ENCODE measurements around the gene DMRTB1. TPM values are rescaled to one million over a fixed set of nuclear protein-coding genes. Genes with fewer than 3 reads are reported as not detected.

Gene DMRTB1
- total RNA-seq, 2 donors from 2014 or later, result not detected

GRCh38 chr1:53499257-53500203 lies 40.3 kb downstream of the DMRTB1 start:
- Histone ChIP-seq H3K4me3 (ENCODE audit: low read length) (no peak overlapping the region), H3K27ac (ENCODE audit: low read depth, low read length) (no peak overlapping the region), H3K9ac (ENCODE audit: extremely low read depth, low read length, poor library complexity, severe bottlenecking) (no peak overlapping the region), H3K4me1 (ENCODE audit: control insufficient read depth, insufficient read depth, low read length) (no peaks in the 10 kb centered on the region), H3K36me3 (ENCODE audit: control insufficient read depth, insufficient read depth, low read length) (no peaks in the 10 kb centered on the region), H3K27me3 (ENCODE audit: control insufficient read depth, insufficient read depth, low read length, poor library complexity, severe bottlenecking) (no peaks in the 10 kb centered on the region), H3K9me3 (ENCODE audit: control insufficient read depth, low read length) (no peaks in the 10 kb centered on the region)
- no peaks in the 10 kb centered on the region for H3K36me3 Mint-ChIP-seq (ENCODE audit: low read depth)
- TF ChIP-seq CTCF (conservative IDR thresholded peaks at IDR 0.05), result no peak
- no peak overlapping the region for H3K27ac Mint-ChIP-seq
- peaks cover 6% of the 10 kb centered on the region for H3K27me3 Mint-ChIP-seq (ENCODE audit: insufficient read depth)
- H3K4me1 Mint-ChIP-seq, result peaks cover 8% of the 10 kb centered on the region
- no peaks in the 10 kb centered on the region for H3K9me3 Mint-ChIP-seq
- DNase-seq, result no peak
- H3K4me3 Mint-ChIP-seq, result no peak overlapping the region
- WGBS, 2 experiments (ENCODE audit: insufficient coverage in 1 of 2, insufficient read length in 1 of 2), result 91 to 92% methylated on average over 17 to 20 of the region's 20 CpGs

GRCh38 chr1:53500204-53501064 lies 41.2 kb downstream of the DMRTB1 start:
- H3K9me3 Mint-ChIP-seq, result no peaks in the 10 kb centered on the region
- peaks cover 8% of the 10 kb centered on the region for H3K4me1 Mint-ChIP-seq
- no peaks in the 10 kb centered on the region for H3K9me3 ChIP-seq (ENCODE audit: control insufficient read depth, low read length)
- no peaks in the 10 kb centered on the region for H3K4me1 ChIP-seq (ENCODE audit: control insufficient read depth, insufficient read depth, low read length)
- no peaks in the 10 kb centered on the region for H3K36me3 ChIP-seq (ENCODE audit: control insufficient read depth, insufficient read depth, low read length)
- no peak overlapping the region for H3K4me3 ChIP-seq (ENCODE audit: low read length)
- no peaks in the 10 kb centered on the region for H3K27me3 ChIP-seq (ENCODE audit: control insufficient read depth, insufficient read depth, low read length, poor library complexity, severe bottlenecking)
- 88 to 90% methylated on average over 28 to 34 of the region's 34 CpGs for WGBS, 2 experiments (ENCODE audit: insufficient coverage in 1 of 2, insufficient read length in 1 of 2)
- H3K27me3 Mint-ChIP-seq (ENCODE audit: insufficient read depth), result peaks cover 5% of the 10 kb centered on the region
- H3K9ac ChIP-seq (ENCODE audit: extremely low read depth, low read length, poor library complexity, severe bottlenecking), result no peak overlapping the region
- peak overlapping the region; percentile 17 for H3K27ac ChIP-seq (ENCODE audit: low read depth, low read length)
- DNase-seq, result no peak
- H3K4me3 Mint-ChIP-seq, result no peak overlapping the region
- H3K36me3 Mint-ChIP-seq (ENCODE audit: low read depth), result no peaks in the 10 kb centered on the region
- no peak overlapping the region for H3K27ac Mint-ChIP-seq
- no peak for TF ChIP-seq CTCF (conservative IDR thresholded peaks at IDR 0.05)

- no peak overlapping the region for H3K9ac ChIP-seq (ENCODE audit: extremely low read depth, low read length, poor library complexity, severe bottlenecking)
- Mint-ChIP-seq H3K9me3 (no peaks in the 10 kb centered on the region), H3K4me1 (peaks cover 8% of the 10 kb centered on the region), H3K27me3 (ENCODE audit: insufficient read depth) (peaks cover 3% of the 10 kb centered on the region), H3K36me3 (ENCODE audit: low read depth) (no peaks in the 10 kb centered on the region), H3K27ac (no peak overlapping the region), H3K4me3 (no peak overlapping the region)
- DNase-seq, result no peak
- TF ChIP-seq CTCF (conservative IDR thresholded peaks at IDR 0.05), result peak; percentile 42
- H3K4me3 ChIP-seq (ENCODE audit: low read length), result no peak overlapping the region
- H3K36me3 ChIP-seq (ENCODE audit: control insufficient read depth, insufficient read depth, low read length), result no peaks in the 10 kb centered on the region
- peak overlapping the region; percentile 17 for H3K27ac ChIP-seq (ENCODE audit: low read depth, low read length)
- 82 to 83% methylated on average over 9 to 21 of the region's 21 CpGs for WGBS, 2 experiments (ENCODE audit: insufficient coverage in 1 of 2, insufficient read length in 1 of 2)
- H3K4me1 ChIP-seq (ENCODE audit: control insufficient read depth, insufficient read depth, low read length), result no peaks in the 10 kb centered on the region
- no peaks in the 10 kb centered on the region for H3K9me3 ChIP-seq (ENCODE audit: control insufficient read depth, low read length)
- H3K27me3 ChIP-seq (ENCODE audit: control insufficient read depth, insufficient read depth, low read length, poor library complexity, severe bottlenecking), result no peaks in the 10 kb centered on the region
These were observed 42.1 kb downstream of the DMRTB1 start for GRCh38 chr1:53501065-53502005.
